Activated T-cell treated with anti-CD3 and anti-CD28 coated beads, Interleukin-2, amount 50 U/mL, for 4 hours (primary cell): Measurements from ENCODE around the gene ANKRD13B. TPM values are rescaled to one million over a fixed set of nuclear protein-coding genes. Genes with fewer than 3 reads are reported as not detected.

Experiments
- ATAC-seq, 2 donors: fragments of 200-7000 bp; cut with Tn5 transposase; one replicate each; pipeline ENCODE4 v1.10.0; 2021
- DNase-seq: peaks from one replicate; pipeline ENCODE4 v3.0.0-alpha.2; 2020
- H3K27me3 Mint-ChIP-seq: one replicate; pipeline ENCODE4 v1.8.0; 2021; ENCODE audit warnings: low read depth, mixed read lengths
- H3K36me3 Mint-ChIP-seq: one replicate; pipeline ENCODE4 v1.8.0; 2022; ENCODE audit warnings: mixed read lengths; ENCODE audit not compliant: insufficient read depth
- H3K4me1 Mint-ChIP-seq: one replicate; pipeline ENCODE4 v1.8.0; 2021; ENCODE audit warnings: low read depth, mixed read lengths
- H3K4me3 Mint-ChIP-seq: one replicate; pipeline ENCODE4 v1.8.0; 2021; ENCODE audit warnings: mild to moderate bottlenecking, moderate library complexity, mixed read lengths
- H3K9me3 Mint-ChIP-seq: one replicate; pipeline ENCODE4 v1.8.0; 2021; ENCODE audit warnings: mixed read lengths
- total RNA-seq, 3 donors: library from RNA; stranded (reverse); gene quantifications; one replicate each; pipeline ENCODE4 v1.2.1, GENCODE V29; 2021

The ANKRD13B gene
- total RNA-seq, 3 donors from 2014 or later, result 33.3 to 40.7 (median 40.4) TPM

GRCh38 chr17:29583324-29584248, 9.3 kb upstream of the ANKRD13B start:
- H3K4me1 Mint-ChIP-seq, result peaks cover 36% of the 10 kb centered on the region

DNA sequence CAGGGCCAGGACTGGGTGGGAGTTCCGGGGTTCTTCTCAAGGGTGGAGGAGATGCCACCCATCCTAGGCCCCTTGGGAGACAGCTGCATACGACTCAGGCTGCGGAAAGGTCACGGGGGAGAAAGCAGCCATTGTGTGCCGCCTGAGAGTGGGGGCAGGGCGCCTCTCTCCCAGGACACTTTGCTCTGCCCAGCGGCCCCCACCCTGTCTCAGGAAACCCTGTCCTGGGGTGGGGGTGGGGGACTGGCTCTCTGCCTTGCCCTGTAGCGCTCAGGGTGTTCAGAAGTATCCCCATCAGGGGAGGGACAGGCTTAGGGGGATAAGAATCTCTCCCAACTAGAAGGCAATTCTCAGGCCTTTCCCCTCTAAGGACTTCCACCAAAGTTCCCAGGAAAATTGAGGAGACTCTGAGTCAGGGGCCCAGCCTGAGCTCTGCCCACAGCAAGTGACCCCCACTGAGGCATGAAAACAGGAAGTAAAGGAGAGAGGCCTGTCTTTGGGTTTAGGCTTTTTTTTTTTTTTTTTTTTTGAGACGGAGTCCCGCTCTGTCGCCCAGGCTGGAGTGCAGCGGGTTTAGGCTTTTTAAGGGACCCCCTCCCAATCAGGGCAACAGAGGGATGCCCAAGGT, 8.4 kb upstream of the ANKRD13B start:
- Mint-ChIP-seq H3K9me3 (no peaks in the 10 kb centered on the region), H3K4me3 (no peak overlapping the region), H3K27me3 (no peaks in the 10 kb centered on the region), H3K36me3 (peaks cover 14% of the 10 kb centered on the region), H3K4me1 (peaks cover 36% of the 10 kb centered on the region)
- DNase-seq (no peak), ATAC-seq (no peak)

More at GRCh38 chr17:29583324-29584248, 9.3 kb upstream of the ANKRD13B start:
- no peak for DNase-seq
- no peaks in the 10 kb centered on the region for H3K9me3 Mint-ChIP-seq
- ATAC-seq, result no peak
- no peaks in the 10 kb centered on the region for H3K27me3 Mint-ChIP-seq
- H3K4me3 Mint-ChIP-seq, result no peak overlapping the region
- H3K36me3 Mint-ChIP-seq, result peaks cover 16% of the 10 kb centered on the region

- Mint-ChIP-seq H3K36me3 (peaks cover 9% of the 10 kb centered on the region), H3K4me3 (peak overlapping the region; percentile 29), H3K4me1 (peaks cover 41% of the 10 kb centered on the region), H3K9me3 (no peaks in the 10 kb centered on the region), H3K27me3 (no peaks in the 10 kb centered on the region)
- DNase-seq, result peak; percentile 36
- no peak for ATAC-seq
These were observed 7.7 kb upstream of the ANKRD13B start for GRCh38 chr17:29585080-29585751.

DNA sequence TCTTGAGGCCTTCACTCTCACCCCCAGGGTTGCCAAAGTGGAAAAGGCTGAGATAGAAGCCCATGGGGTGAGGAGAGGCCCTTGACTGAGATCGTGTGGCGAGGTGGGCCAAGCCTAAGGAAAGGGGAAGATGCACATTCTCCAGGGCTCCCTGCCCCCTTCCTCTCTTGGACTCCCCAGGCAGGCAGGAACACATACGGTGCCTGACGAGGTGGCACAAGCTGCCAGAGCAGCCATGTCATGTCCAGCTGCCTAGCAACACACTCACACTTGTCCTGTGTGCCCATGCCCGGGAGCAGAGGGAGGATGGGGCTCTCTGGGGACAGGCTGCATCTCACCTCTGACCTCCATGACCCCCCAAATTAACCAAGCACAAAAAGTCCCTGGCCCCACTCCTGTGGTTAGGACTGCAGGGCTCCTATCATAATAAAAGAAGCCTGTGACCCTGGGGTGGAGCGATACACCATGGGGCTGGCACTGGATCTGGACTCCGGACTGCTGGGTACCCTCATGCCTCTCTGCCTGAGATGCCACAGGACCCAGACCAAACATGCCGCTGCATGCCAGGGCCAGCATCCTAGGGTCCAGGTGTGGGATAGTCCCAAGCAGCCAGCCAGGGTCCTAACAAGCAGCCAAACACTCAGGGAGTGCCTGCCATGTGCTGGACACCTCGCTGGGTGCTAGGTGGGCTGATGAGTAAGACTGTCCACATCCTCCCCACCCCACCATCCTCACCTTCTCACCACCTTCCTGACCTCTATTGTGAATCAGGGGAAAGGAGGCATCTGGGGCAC, 6.1 kb upstream of the ANKRD13B start:
- Mint-ChIP-seq H3K27me3 (no peaks in the 10 kb centered on the region), H3K36me3 (peaks cover 4% of the 10 kb centered on the region), H3K9me3 (no peaks in the 10 kb centered on the region), H3K4me1 (peaks cover 54% of the 10 kb centered on the region), H3K4me3 (peak overlapping the region; percentile 95)
- ATAC-seq (no peak), DNase-seq (no peak)

DNA sequence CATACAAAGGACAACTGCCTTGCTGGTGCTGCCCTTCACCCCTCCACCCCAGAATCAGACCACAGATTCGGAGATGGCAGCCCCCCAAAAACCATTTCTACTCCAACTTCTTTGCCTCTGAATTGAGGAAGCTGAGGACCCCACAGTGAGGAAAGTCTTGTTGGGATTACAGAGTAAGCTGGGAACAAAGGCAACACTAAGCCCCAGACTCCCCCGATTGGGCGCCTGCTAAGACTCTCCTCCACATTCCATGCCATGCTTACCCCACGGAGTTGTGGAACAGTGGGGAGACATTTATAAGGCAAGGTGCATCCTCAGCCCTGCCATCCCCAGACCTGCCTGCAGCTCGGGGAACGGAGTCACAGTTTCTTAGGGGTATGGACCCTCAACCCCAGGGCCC, 5.3 kb upstream of the ANKRD13B start:
- no peak for DNase-seq
- no peak for ATAC-seq
- Mint-ChIP-seq H3K9me3 (no peaks in the 10 kb centered on the region), H3K36me3 (no peaks in the 10 kb centered on the region), H3K4me3 (peak overlapping the region; percentile 95), H3K27me3 (no peaks in the 10 kb centered on the region), H3K4me1 (peaks cover 61% of the 10 kb centered on the region)

- DNase-seq (no peak), ATAC-seq (no peak)
- H3K4me1 Mint-ChIP-seq, result peaks cover 62% of the 10 kb centered on the region
- no peaks in the 10 kb centered on the region for H3K27me3 Mint-ChIP-seq
- no peaks in the 10 kb centered on the region for H3K9me3 Mint-ChIP-seq
- no peaks in the 10 kb centered on the region for H3K36me3 Mint-ChIP-seq
- peak overlapping the region; percentile 95 for H3K4me3 Mint-ChIP-seq
These were observed 4.8 kb upstream of the ANKRD13B start for GRCh38 chr17:29588017-29588561.

DNA sequence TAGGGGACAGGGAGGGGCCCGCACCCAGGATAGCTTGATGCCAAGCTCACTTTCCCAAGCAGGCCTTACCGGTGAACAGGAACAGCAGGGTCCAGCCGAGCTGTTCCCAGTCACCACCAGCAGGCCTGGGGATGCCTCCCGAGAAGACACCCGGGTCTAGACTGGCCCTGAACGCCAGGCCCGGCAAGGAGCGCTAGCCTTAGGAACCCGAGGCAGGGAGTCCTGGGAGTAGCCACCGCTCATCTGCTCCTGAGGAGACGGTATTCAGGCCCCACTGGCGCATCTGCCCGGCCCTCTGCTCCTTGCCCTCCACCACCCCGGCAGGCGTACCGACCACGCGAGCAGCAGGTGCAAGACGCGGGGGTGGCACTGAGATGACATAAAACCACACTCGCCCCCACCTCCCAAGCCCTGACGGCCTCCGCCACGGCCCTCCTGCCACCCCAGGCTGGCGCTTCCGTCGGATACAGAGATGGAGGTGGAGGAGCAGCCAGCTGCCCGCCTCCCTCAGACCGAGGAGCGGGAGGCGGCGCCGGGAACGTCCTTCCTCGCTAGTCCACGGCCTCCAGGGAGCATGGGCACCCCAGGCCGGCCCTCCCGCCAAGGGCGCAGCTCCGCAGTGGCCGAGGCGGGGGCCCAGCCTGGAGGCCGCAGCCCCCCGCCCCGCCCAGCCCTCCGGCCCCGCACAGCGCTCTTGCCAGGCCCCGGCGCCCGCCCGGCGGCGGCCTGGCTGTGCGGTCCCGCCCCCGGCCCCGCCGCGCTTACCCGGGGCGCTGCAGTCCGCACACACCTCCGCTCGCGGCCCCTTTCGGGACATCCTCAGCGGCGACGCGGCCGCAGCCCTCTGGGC, 4.1 kb upstream of the ANKRD13B start:
- Mint-ChIP-seq H3K4me3 (peak overlapping the region; percentile 95), H3K9me3 (no peaks in the 10 kb centered on the region), H3K36me3 (no peaks in the 10 kb centered on the region), H3K4me1 (peaks cover 62% of the 10 kb centered on the region), H3K27me3 (no peaks in the 10 kb centered on the region)
- ATAC-seq, result peak; percentile 28 to 32
- peak; percentile 66 for DNase-seq

DNA sequence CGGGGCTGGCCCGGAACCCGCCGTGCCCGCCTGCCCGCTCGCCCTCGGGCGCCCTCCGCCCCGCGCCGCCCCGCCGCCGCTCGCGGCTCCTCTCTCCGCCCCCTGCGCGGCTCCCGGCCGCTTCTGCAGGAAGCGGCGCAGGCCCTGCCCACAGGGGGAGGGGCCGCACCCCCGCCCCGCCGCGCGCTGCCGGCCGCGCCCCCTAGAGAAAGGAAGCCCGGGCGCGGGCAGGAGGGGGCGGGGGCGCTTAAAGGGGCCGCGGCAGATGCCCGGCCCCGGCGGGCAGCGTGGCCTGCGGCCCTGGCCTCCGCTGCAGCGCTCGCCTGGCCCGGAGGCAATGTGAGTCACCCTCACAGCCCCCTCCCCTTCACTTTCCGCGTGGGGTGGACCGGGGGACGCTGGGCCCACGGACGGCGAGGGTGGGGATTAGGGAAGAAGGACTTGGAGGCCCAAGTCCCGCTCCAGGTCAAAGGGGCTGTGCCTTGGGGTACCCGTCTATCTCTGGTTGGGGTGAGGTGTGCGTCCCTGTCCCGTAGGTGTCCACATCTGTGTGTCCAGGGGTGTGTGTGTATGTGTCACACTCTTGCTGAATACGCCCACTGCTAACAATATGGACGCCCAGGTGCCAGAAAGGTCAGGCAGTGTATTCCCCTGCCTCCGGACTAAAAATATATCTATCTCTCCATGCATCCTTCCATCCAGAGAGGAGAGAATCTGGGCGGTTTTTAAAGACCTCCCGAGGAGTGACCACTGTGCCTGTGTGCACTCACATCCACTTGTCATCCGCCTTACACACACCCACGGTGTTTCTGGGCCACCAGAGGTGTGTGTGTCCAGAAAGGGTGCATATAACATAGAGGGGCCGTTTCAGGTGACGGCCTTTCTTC, 3.2 kb upstream of the ANKRD13B start, which contains the start of gene GIT1:
Gene GIT1 (minus strand): TSS at position 125 of the 887 bp plus-strand sequence. CDS start 270 bp downstream, outside the sequence.
- peaks cover 61% of the 10 kb centered on the region for H3K4me1 Mint-ChIP-seq
- H3K36me3 Mint-ChIP-seq, result no peaks in the 10 kb centered on the region
- peak; percentile 80 for DNase-seq
- ATAC-seq, result peak; percentile 80 to 81
- peak within 1 kb of the TSS; percentile 95 for H3K4me3 Mint-ChIP-seq
- no peaks in the 10 kb centered on the region for H3K27me3 Mint-ChIP-seq
- H3K9me3 Mint-ChIP-seq, result no peaks in the 10 kb centered on the region

DNA sequence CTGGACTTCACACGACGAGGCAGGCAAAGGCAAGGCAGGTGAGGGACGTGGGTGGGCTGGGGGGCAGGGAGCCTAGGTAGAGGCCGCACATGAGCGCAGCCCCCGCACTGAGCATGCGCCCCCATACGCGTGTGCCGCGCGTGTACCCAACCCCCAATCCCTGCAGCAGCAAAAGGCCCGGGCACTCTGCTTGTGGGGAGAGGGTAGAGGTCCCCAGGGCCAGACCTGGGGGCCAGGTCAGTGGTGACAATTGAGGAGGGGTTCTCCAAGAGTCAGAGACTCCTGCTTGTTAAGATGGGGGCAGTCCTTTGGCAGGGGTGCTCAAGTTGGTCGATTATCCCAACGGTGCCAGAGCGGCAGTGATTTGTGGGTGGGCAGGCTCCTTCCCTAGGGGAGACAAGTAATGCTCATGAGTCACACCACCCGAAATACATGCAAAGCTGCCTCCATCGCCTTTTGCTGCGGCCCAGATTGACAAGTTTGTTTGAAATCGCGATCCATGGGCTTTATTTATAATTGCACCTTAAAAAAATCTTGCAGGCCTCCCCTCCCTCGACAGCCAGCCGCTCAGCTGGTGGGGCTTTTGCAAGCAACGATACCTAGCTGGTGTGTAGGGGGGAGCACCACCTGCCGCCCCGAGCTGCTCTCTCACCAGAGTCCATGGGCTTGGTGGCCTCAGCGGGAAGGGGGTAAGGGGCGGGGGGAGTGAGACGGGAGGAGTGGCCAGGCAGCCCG, 2.4 kb upstream of the ANKRD13B start:
- ATAC-seq, result no peak
- no peaks in the 10 kb centered on the region for H3K27me3 Mint-ChIP-seq
- peak overlapping the region; percentile 82 for H3K4me3 Mint-ChIP-seq

DNA sequence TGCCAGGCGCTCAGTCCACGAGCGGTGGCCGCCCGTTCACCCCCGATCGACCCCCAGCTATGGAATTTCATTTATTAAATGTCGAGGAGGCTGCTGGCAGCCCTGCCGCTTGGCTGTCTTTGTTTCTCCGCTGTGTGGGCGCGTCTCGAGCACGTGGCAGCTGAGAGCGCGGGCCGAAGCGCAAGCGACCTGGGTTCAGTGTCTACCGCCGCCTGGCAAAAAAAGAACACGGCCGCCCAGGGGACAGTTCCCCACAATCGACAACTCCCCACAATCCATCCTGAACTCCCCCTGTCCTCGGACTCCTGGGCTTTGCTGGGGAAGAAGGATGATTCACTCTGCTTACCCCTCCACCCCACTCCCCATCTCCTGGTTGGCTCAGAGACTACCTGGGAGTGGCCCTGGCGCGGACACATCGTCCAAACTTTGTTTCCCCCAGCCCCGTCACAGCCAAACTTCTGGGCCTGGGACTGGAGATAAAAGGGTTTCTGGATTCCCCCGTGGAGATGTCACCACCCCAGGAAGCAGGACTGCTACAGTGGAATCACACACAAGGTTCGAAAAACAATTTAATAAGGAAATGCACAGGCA, 1.7 kb upstream of the ANKRD13B start:
- no peaks in the 10 kb centered on the region for H3K27me3 Mint-ChIP-seq
- H3K4me3 Mint-ChIP-seq, result peak overlapping the region; percentile 73
- no peaks in the 10 kb centered on the region for H3K9me3 Mint-ChIP-seq
- H3K4me1 Mint-ChIP-seq, result peaks cover 52% of the 10 kb centered on the region
- peak; percentile 46 for DNase-seq
- no peak for ATAC-seq
- no peaks in the 10 kb centered on the region for H3K36me3 Mint-ChIP-seq

More for the DNA sequence above, 2.4 kb upstream of the ANKRD13B start:
- H3K9me3 Mint-ChIP-seq, result no peaks in the 10 kb centered on the region
- H3K36me3 Mint-ChIP-seq, result no peaks in the 10 kb centered on the region
- peak; percentile 17 for DNase-seq
- H3K4me1 Mint-ChIP-seq, result peaks cover 55% of the 10 kb centered on the region
